GM18861 (cell line): Measurements from ENCODE around the gene PCARE.

Experiments used
- ATAC-seq: cut with Tn5 transposase; IDR thresholded peaks from one replicate; pipeline ENCODE4 v1.9.1; 2021; ENCODE audit not compliant: unreplicated experiment

Gene PCARE

GRCh38 chr2:29064346-29064715, 10.0 kb downstream of the PCARE start:
- no peak for ATAC-seq

DNA sequence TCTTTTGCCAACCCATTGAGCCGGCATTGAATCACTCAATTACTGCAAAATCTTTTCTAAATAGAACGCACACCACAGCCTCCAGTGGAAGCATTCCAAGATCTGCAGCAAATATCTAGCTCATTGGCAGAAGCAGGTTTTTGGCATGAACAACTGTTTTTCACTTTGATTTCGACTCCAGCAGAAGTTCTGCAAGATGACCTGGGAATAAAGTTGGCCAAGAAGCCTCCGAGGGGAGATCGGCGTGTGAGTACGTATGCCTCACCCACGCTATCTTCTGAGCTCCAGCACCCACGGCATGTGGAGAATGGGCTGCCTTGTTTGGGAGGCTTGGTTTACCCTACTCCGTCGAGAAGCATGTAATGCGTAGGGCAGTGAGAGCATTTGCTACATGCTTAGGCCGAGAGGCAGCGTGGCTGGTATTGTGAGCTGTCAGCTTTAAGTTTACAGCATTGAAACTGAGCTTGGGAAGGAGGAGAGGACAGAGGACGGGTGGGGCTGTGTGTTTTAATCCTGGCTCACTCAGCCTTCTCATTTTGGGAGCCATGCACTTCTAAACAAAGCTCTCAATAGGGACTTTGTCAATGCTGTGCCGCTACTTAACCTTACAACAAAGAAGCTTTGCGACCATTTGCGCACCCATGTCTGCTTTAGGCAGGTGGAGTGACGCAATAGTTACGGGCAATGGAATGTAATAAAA, 10.5 kb downstream of the PCARE start:
- ATAC-seq = no peak

DNA sequence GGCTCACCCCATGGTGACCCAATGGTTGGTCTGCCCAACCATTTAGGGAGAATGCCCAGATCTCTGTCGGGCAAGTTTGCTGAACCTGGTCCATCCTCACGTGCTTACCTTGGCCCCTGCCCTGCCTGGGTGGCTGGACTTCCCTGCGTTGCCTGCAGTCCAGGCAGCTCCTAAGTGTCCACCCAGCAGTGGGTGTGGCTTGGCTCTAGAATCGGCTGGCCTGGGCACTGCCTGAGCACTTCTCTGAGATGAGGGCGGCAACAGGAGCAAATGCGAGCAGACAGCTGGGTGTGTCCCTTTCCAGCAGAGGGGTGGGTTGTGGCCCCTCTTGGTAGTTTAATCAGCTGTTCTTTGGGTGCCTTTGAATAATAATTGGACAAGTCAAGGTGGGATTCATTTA, 11.3 kb downstream of the PCARE start:
- no peak for ATAC-seq

- no peak for ATAC-seq
These were observed 12.0 kb downstream of the PCARE start for GRCh38 chr2:29062371-29062770.

GRCh38 chr2:29061616-29062015, 12.7 kb downstream of the PCARE start:
- no peak for ATAC-seq

DNA sequence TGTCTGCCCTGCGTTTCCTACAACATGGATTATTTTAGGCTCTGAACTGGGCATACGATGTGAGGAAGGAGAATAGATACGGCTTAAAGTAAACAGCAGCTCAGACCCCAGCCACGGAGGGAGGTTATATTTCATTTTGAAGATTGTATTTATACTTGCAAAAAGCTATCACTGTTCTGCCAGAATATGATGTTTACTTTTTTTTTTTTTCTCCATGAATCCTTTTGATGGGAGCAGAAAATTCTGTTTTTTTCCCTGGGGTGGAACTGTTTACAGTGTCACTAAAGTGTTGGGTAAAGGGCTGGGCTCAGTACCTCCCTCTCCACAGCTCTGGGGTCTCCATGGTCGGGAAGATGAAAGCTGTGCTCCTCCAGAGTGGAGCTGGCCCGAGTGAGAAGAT, 13.1 kb downstream of the PCARE start:
- no peak for ATAC-seq

DNA sequence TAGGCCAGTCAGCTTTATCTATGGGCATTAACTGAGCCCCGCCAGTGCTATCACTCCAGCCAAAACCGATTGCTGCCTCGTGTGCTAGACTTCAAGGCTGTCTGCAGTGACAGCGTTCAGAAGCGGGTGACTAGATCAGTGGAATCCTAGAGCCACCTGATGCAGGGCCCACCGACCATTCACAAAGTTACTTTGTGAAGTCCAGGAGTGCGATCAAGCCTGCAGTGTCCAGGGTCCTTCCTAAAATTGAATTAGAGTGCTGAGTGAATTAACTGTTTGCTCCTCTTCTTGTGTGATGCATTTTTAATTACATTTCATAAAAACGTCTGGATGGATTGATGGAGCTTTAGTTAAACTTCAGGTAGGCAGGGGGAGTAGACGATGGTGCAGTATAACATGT, 13.9 kb downstream of the PCARE start:
- no peak for ATAC-seq

- ATAC-seq = no peak
These were observed 14.7 kb downstream of the PCARE start for GRCh38 chr2:29059624-29060023.

DNA sequence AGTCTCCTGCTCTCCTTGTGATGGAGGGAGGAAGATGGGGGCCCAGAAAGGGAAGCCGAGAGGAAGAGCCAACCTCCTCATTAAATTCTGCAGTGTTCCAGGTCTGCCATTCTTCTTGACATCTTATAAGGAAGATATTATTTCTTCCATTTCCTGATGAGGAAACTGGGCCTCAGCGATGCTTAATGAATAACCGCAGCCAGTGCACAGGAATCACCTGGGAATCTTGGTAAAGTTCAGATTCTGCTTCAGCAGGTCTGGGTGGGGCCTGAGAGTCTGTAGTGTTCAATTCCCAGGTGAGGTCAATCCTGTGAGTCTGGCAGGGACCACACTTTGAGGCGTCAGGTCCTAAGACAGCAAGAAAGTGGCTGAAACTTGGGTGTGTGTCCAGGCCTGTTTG, 17.3 kb downstream of the PCARE start:
- no peak for ATAC-seq

- ATAC-seq = no peak
These were observed 17.9 kb downstream of the PCARE start for GRCh38 chr2:29056452-29056851.

GRCh38 chr2:29055601-29056000, 18.7 kb downstream of the PCARE start:
- no peak for ATAC-seq

GRCh38 chr2:29054430-29054829, 19.9 kb downstream of the PCARE start:
- no peak for ATAC-seq

GRCh38 chr2:29053670-29054400, 20.5 kb downstream of the PCARE start:
- no peak for ATAC-seq

DNA sequence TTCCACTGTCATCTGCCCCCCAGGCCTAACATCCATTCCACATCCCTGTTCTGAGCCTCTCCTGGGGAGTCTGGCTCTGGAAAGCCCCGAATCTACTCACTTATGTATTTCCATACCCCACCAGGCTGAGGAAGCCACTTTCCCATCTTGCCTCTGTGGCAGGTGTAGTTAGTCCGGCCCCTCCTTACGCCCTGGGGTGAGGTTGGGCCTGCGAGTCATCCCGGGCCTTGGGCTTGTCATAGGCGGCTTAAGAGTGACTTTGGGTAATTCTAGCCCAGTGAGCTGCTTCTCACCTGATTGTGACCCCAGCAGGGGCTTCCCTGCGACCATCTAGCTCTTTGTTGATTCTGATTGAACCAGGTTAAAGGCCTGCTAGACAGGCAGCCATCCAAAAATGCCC, 21.1 kb downstream of the PCARE start:
- no peak for ATAC-seq

- no peak for ATAC-seq
These were observed 21.5 kb downstream of the PCARE start for GRCh38 chr2:29052807-29053206.

- ATAC-seq = no peak
These were observed 22.6 kb downstream of the PCARE start for GRCh38 chr2:29051730-29052129.

DNA sequence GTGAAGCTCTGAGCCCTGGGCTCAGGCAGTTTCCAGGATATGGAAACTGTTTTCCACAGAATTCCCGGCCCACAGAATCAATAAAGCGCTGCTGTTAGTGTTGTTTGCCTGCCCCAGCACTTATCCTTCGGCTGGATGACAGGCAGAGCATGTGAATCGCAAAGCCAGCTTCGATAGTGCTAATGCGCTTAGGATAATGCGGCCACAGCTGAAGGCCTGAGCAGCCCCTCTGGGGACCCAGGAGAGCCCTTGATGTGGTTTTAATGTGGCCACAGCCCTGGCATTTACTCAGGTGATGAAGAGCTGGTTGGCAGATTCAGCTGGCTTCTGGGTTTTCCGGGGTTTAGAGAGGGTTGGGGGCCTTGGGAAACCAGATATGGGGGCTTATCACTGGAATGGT, 23.7 kb downstream of the PCARE start:
- no peak for ATAC-seq

DNA sequence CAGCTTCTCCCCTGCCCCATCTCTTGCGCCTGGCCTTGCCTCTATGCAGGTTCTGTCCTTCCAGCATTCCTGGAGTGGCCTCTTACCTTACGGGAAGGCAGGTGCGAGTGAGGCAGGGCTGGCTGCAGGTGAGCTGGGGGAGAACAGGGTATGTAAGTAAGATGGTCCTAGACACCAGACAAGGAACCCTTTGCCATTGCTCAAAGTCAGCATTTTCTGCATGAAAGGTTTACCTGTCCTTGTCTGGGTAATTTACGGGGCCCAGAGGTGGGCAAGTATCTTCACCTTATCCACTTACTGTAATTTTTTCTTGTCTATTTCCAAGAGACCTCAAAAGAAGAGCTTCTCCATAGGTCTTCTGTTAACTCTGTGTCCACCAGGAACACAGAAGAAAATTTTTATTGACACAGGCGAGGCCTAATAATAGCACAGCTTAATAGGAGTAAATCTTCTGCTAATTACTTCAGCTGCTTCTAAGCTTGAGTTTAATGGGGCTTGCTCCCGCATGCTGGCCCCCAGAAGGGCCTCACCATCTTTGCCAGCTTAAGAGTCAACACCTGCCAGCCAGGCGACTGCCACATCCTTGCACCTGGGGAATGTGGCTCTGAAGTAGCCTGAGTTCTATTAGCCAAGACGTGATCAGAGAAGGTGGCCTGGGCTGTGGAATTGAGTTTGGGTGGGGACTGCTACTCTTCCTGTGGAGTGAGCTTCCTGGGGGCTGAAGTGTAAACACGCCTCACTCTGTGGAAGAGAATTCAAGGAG, 27.1 kb downstream of the PCARE start:
- ATAC-seq = no peak

- no peak for ATAC-seq
These were observed 28.0 kb downstream of the PCARE start for GRCh38 chr2:29046321-29046720.

DNA sequence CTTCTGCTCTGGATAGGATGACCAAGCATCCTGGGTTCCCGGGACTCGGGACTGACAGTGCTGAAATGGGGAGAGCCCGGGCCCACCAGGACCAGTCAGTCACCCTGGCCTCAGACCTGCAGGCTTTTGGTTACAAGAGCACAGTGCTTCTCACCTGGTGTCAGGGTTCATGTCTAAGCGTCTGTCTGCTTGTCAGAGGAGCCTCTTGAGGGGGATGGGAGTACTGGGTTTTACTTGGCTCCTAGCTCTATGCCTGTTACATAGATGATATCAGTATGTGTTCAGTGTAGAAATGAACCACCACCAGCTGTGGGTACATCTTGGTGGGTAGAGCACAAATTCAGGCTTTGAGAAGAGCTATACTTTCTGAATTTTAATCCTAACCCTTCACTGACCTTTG, 29.9 kb downstream of the PCARE start:
- no peak for ATAC-seq

- no peak for ATAC-seq
These were observed 31.7 kb downstream of the PCARE start for GRCh38 chr2:29042561-29043075.

DNA sequence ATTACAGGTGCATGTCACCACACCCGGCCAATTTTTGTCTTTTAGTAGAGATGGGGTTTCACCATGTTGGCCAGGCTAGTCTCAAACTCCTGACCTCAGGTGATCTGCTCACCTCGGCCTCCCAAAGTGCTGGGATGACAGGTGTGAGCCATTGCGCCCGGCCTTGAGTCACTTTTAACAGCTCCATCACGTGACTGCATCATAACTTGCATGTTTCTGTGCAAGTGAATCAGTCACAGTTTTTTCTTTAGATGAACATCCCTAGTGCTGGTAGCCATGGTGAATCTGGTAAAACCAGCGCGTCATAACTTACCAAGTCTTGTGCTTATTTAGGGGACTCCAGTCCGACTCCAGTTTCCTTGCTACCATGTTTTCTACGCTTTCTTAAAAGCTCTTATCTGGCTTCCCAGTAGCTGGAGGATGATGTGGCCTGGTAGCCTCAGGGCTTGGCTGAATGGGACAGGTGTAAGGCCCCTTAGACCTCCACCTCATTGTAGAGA, 33.1 kb downstream of the PCARE start:
- no peak for ATAC-seq
